ENCODE results near the gene ARHGAP24. TPM values are rescaled to one million over a fixed set of nuclear protein-coding genes. Genes with fewer than 3 reads are reported as not detected.

ARHGAP24 gene
- total RNA-seq, 2 donors from 2014 or later = 4.2 to 5.2 TPM

DNA sequence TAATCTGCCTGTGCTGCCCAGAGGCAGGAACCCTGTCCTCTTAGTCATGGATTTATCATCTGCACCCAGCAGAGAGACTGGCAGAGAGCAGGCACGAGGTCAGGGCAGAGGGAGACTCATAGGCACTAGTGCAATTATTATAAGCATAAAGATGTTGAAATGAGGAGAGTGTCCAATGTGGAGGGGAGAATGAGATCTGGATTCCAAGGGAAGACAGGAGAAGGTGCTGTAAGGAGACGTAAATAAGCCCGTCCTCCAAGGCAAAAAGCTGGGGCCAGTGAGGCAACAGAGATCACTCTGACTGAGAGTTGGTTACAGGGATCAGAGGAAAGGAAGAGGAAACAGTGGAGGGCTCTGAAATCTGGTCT is 478.7 kb downstream of the ARHGAP24 start:
- Histone ChIP-seq H3K4me3 (no peak overlapping the region), H3K27me3 (no peaks in the 10 kb centered on the region), H3K9ac (ENCODE audit: low read depth in 2 of 2, low read length in 2 of 2) (no peak overlapping the region), H3K4me1 (no peaks in the 10 kb centered on the region), H3K27ac (no peak overlapping the region), H3K36me3 (no peaks in the 10 kb centered on the region), H3K9me3 (no peaks in the 10 kb centered on the region)
- TF ChIP-seq, protein P1, sequence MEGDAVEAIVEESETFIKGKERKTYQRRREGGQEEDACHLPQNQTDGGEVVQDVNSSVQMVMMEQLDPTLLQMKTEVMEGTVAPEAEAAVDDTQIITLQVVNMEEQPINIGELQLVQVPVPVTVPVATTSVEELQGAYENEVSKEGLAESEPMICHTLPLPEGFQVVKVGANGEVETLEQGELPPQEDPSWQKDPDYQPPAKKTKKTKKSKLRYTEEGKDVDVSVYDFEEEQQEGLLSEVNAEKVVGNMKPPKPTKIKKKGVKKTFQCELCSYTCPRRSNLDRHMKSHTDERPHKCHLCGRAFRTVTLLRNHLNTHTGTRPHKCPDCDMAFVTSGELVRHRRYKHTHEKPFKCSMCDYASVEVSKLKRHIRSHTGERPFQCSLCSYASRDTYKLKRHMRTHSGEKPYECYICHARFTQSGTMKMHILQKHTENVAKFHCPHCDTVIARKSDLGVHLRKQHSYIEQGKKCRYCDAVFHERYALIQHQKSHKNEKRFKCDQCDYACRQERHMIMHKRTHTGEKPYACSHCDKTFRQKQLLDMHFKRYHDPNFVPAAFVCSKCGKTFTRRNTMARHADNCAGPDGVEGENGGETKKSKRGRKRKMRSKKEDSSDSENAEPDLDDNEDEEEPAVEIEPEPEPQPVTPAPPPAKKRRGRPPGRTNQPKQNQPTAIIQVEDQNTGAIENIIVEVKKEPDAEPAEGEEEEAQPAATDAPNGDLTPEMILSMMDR (IDR thresholded peaks at IDR 0.05) = no peak
- no peak for DNase-seq
- intact Hi-C loops (cut with DNase I) = no loop called here

DNA sequence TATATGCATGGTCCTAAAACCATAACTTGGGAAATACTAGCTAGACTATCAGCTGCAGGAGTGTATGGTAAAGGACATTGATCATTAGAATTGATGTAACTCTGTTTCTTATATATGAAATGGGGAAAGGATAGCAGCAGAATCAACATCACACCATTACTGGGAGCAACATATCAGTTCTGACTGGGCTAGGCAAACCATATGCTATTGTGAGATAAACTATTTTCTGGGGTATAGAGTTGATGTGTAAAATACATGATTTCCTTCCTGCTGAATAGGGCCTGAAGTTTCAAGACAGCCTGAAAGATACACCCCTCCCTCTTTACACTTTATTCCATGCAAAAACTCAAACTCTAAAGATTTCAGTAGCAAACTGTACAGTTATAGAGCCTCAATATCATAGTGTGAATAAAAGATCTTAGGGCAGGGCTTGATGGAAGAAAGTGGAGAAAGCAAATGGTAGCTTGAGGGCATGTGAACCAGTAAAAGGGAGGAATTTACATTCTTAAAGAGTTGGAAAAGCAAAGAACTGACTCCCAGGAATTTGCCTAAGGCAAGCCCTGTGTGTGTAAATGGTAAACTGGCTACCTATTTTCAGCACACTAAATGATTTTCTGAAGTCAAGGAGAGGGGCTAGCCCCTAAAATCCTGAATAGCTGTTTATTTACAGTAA is 480.8 kb downstream of the ARHGAP24 start:
- DNase-seq = no peak
- Histone ChIP-seq H3K4me3 (no peak overlapping the region), H3K9me3 (no peaks in the 10 kb centered on the region), H3K9ac (ENCODE audit: low read depth in 2 of 2, low read length in 2 of 2) (no peak overlapping the region), H3K27ac (no peak overlapping the region), H3K4me1 (no peaks in the 10 kb centered on the region), H3K27me3 (no peaks in the 10 kb centered on the region), H3K36me3 (no peaks in the 10 kb centered on the region)
- intact Hi-C loops (cut with DNase I) = no loop called here
- TF ChIP-seq, protein P1 (IDR thresholded peaks at IDR 0.05) = no peak

DNA sequence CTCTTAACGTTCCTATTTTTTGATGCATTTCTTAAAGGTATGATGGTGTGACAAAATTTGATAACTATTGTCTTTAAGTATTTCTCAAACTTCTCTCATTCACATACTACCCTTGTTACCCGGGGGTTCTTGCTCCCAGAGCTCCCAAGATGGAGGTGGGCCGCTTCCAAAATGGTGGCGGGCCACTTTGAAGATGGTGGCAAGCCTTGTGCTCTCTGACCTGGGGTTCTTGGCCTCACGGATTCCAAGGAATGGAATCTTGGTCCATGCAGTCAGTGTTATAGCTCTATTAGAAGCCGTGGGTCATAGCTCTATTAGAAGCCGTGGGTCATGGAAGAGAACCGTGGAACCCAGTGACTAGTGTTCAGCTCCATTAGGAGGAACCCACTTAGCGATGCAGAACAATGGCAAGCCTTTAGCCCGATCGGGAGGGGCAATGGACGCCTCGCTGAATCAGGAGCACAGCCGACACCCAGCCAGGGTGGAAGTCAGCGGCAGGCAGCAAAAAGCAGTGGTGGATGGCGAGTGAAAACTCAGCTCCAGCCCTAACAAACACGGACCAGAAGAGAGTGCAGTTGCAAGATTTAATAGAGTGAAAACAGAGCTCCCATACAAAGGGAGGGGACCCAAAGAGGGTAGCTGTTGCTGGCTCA is 481.5 kb downstream of the ARHGAP24 start:
- Histone ChIP-seq H3K36me3 (no peaks in the 10 kb centered on the region), H3K4me1 (no peaks in the 10 kb centered on the region), H3K27me3 (no peaks in the 10 kb centered on the region), H3K9ac (ENCODE audit: low read depth in 2 of 2, low read length in 2 of 2) (no peak overlapping the region), H3K4me3 (no peak overlapping the region), H3K27ac (no peak overlapping the region), H3K9me3 (no peaks in the 10 kb centered on the region)
- DNase-seq = no peak
- TF ChIP-seq, protein P1 (IDR thresholded peaks at IDR 0.05) = no peak
- intact Hi-C loops (cut with DNase I) = no loop called here

DNA sequence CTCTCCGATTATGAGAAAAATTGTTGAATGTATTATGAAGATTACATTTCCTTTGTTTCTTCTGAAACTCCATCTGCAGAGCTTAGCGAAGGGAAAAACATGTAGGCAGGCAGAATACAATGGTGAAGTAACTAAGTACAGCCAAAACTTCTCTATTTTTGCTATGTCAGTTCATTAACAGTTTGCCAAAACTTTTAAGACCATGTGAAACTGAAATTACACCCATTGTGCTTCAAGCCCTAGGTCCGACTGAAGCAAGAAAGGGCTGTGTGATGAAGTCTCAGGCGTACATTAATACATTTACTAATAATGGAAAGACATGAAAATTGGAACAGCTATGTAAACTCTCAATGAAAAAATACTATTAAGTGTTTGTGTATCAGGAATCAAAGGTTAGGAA is 486.9 kb downstream of the ARHGAP24 start:
- DNase-seq = no peak
- intact Hi-C loops (cut with DNase I) = no loop called here
- Histone ChIP-seq H3K27me3 (no peaks in the 10 kb centered on the region), H3K4me1 (no peaks in the 10 kb centered on the region), H3K9me3 (no peaks in the 10 kb centered on the region), H3K9ac (ENCODE audit: low read depth in 2 of 2, low read length in 2 of 2) (no peak overlapping the region), H3K27ac (no peak overlapping the region), H3K4me3 (no peak overlapping the region), H3K36me3 (no peaks in the 10 kb centered on the region)
- TF ChIP-seq, protein P1 (IDR thresholded peaks at IDR 0.05) = no peak

DNA sequence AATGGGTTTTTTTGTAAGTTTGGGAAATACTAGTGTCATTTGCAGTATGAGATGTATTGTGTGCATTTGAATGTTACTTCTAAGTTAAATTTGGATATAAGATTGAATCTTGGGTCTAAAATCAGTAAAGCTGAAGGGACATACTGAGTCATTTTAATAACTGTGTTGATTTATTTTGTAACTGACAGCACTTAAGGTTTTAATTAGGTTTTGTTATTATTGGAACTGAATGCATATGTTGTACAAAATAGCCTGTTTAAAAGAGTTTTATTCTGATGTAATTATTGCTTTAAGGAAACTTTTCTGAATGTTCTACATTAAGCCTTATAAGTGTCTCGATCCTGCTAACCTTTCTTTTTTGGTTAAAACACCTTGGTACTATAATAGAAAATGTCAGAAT is 488.3 kb downstream of the ARHGAP24 start:
- Histone ChIP-seq H3K27ac (no peak overlapping the region), H3K36me3 (no peaks in the 10 kb centered on the region), H3K4me3 (no peak overlapping the region), H3K9ac (ENCODE audit: low read depth in 2 of 2, low read length in 2 of 2) (no peak overlapping the region), H3K4me1 (no peaks in the 10 kb centered on the region), H3K27me3 (no peaks in the 10 kb centered on the region), H3K9me3 (no peaks in the 10 kb centered on the region)
- TF ChIP-seq, protein P1 (IDR thresholded peaks at IDR 0.05) = no peak
- DNase-seq = no peak
- intact Hi-C loops (cut with DNase I) = no loop called here

All from colonic mucosa (tissue), 4 donors.